Neural progenitor cell (in vitro differentiated cells): ENCODE results near the gene SPRR4. TPM values are rescaled to one million over a fixed set of nuclear protein-coding genes. Genes with fewer than 3 reads are reported as not detected.

Experiments used
- DNase-seq: peaks from one replicate; pipeline ENCODE4 v3.0.0-alpha.2; 2016; ENCODE audit warnings: low spot score
- H2AFZ ChIP-seq: fragments of 200-600 bp; sonication (generic); replicated peaks from 2 replicates; pipeline ENCODE4 v1.6.1; 2016; ENCODE audit warnings: antibody characterized with exemption
- H3F3A ChIP-seq: fragments of 200-600 bp; sonication (generic); 2 replicates; pipeline ENCODE4 v1.6.1; 2016; ENCODE audit warnings: antibody characterized with exemption, low read depth
- H3K27ac ChIP-seq: fragments of 200-600 bp; sonication (generic); 2 replicates; pipeline ENCODE4 v1.5.1; 2016; ENCODE audit warnings: mild to moderate bottlenecking
- H3K27me3 ChIP-seq: fragments of 200-600 bp; sonication (generic); 2 replicates; pipeline ENCODE4 v1.6.1; 2016; ENCODE audit warnings: mild to moderate bottlenecking, moderate library complexity
- H3K36me3 ChIP-seq: fragments of 200-600 bp; sonication (generic); 2 replicates; pipeline ENCODE4 v1.5.1; 2016
- H3K4me1 ChIP-seq: fragments of 200-600 bp; sonication (generic); 2 replicates; pipeline ENCODE4 v1.6.1; 2016; ENCODE audit warnings: mixed run types
- H3K4me2 ChIP-seq: fragments of 200-600 bp; sonication (generic); 2 replicates; pipeline ENCODE4 v1.6.1; 2016
- H3K4me3 ChIP-seq: fragments of 200-600 bp; sonication (generic); 2 replicates; pipeline ENCODE4 v1.5.1; 2016
- H3K79me2 ChIP-seq: fragments of 200-600 bp; sonication (generic); 2 replicates; pipeline ENCODE4 v1.6.1; 2016; ENCODE audit warnings: low read depth
- H3K9ac ChIP-seq: fragments of 200-600 bp; sonication (generic); 2 replicates; pipeline ENCODE4 v1.6.1; 2016
- H3K9me3 ChIP-seq: fragments of 200-600 bp; sonication (generic); 2 replicates; pipeline ENCODE4 v1.5.1; 2016; ENCODE audit warnings: low read depth
- H4K20me1 ChIP-seq: fragments of 200-600 bp; sonication (generic); 2 replicates; pipeline ENCODE4 v1.6.1; 2016; ENCODE audit warnings: low read depth
- H3K27ac Mint-ChIP-seq: 3 replicates; pipeline ENCODE4 v1.8.0; 2021; ENCODE audit warnings: mixed read lengths
- H3K27me3 Mint-ChIP-seq: 2 replicates; pipeline ENCODE4 v1.8.0; 2022; ENCODE audit warnings: low read depth, mild to moderate bottlenecking, inconsistent platforms, moderate library complexity, mixed read lengths; ENCODE audit not compliant: insufficient read depth
- H3K36me3 Mint-ChIP-seq: 3 replicates; pipeline ENCODE4 v1.8.0; 2021; ENCODE audit warnings: mixed read lengths
- H3K4me1 Mint-ChIP-seq: 3 replicates; pipeline ENCODE4 v1.8.0; 2021; ENCODE audit warnings: mixed read lengths
- H3K4me3 Mint-ChIP-seq: 3 replicates; pipeline ENCODE4 v1.8.0; 2021; ENCODE audit warnings: mild to moderate bottlenecking, moderate library complexity, mixed read lengths
- H3K9me3 Mint-ChIP-seq: 3 replicates; pipeline ENCODE4 v1.8.0; 2020; ENCODE audit warnings: mixed read lengths
- EZH2 ChIP-seq: fragments of 200-600 bp; sonication (generic); IDR thresholded peaks from 2 replicates; pipeline ENCODE4 v1.6.1; 2017; ENCODE audit warnings: antibody characterized with exemption, mild to moderate bottlenecking, moderate library complexity
- EZH2phosphoT487 ChIP-seq: fragments of 200-600 bp; sonication (generic); IDR thresholded peaks from 2 replicates; pipeline ENCODE4 v1.6.1; 2017; ENCODE audit warnings: antibody characterized with exemption
- total RNA-seq: library from RNA; depleted of rRNA; stranded (reverse); fragments of >200 nt; gene quantifications from 2 replicates; pipeline ENCODE4 v1.2.3, GENCODE V29; 2015; ENCODE audit warnings: low replicate concordance
- TF ChIP-seq, protein P1 (sequence below): fragments of 200-600 bp; sonication (generic); IDR thresholded peaks from 2 replicates; pipeline ENCODE4 v1.5.1; 2017; ENCODE audit warnings: antibody characterized with exemption, mild to moderate bottlenecking

The SPRR4 gene
- total RNA-seq, 1 donor from 2014 or later, result not detected

DNA sequence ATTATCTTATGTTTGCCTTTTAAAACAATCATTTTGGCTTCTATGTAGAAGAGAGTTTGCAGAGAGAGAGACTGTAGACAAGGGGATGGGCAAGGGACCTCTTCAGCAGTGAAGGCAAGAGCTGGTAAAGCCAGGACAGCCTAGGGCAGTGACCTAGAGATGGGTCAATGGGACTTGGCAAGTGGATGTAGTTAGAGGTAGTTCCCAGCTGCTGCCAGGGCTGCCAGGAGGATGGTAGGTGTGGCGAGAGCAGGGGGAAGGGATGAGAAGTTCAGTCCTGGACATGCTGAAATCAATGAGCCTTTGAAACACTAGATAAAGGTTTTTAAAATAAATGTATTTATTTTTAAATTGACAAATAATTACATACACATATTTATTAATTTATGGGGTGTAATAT, 29.8 kb upstream of the SPRR4 start:
- Histone ChIP-seq H4K20me1 (no peaks in the 10 kb centered on the region), H3F3A (no peaks in the 10 kb centered on the region), H3K9me3 (no peaks in the 10 kb centered on the region), H3K79me2 (no peaks in the 10 kb centered on the region), H3K27me3 (no peaks in the 10 kb centered on the region), H3K4me3 (no peak overlapping the region), H3K4me2 (no peak overlapping the region), H3K9ac (no peak overlapping the region), H3K36me3 (no peaks in the 10 kb centered on the region), H2AFZ (no peak overlapping the region), H3K27ac (no peak overlapping the region), H3K4me1 (no peaks in the 10 kb centered on the region)
- Mint-ChIP-seq H3K9me3 (no peaks in the 10 kb centered on the region), H3K4me3 (no peak overlapping the region), H3K4me1 (no peaks in the 10 kb centered on the region), H3K36me3 (no peaks in the 10 kb centered on the region), H3K27ac (no peak overlapping the region), H3K27me3 (peaks cover 2% of the 10 kb centered on the region)
- DNase-seq, result no peak
- TF ChIP-seq, protein P1, sequence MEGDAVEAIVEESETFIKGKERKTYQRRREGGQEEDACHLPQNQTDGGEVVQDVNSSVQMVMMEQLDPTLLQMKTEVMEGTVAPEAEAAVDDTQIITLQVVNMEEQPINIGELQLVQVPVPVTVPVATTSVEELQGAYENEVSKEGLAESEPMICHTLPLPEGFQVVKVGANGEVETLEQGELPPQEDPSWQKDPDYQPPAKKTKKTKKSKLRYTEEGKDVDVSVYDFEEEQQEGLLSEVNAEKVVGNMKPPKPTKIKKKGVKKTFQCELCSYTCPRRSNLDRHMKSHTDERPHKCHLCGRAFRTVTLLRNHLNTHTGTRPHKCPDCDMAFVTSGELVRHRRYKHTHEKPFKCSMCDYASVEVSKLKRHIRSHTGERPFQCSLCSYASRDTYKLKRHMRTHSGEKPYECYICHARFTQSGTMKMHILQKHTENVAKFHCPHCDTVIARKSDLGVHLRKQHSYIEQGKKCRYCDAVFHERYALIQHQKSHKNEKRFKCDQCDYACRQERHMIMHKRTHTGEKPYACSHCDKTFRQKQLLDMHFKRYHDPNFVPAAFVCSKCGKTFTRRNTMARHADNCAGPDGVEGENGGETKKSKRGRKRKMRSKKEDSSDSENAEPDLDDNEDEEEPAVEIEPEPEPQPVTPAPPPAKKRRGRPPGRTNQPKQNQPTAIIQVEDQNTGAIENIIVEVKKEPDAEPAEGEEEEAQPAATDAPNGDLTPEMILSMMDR, result no peak
- TF ChIP-seq EZH2 (no peak), EZH2phosphoT487 (no peak)

DNA sequence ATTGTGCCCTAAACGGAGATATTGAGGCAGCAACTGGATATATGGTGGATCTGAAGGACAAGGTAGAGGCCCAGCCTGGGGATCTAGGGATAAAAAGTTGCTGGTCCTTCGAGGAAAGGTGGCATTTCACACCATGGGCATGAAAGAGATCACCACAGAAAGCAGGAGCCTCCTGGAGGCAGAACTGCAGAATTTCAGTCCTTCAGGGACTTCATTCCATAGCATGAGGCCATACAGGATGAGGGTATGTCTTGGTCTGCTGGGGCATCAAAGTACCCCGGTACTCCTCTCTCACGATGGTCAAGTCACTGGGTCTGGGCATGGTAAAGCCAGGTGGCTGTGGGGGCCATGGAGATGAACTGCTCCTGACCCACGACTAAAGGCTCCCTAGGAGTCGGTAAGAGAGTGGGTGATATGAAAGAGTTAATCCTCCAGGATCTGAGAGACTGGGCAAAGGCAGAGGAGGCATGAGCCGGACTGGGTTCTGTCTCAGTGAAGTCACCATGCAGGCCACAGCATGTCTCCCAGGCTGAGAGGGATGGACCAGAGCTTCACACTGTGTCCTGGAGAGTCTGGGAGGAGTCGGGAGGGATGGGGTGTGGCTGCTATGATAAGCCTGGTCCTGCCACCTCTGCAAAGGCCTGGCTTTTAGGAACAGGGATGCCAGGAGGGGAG, 29.3 kb upstream of the SPRR4 start:
- Histone ChIP-seq H2AFZ (no peak overlapping the region), H3K9me3 (peaks cover 2% of the 10 kb centered on the region), H3K27ac (no peak overlapping the region), H3K27me3 (no peaks in the 10 kb centered on the region), H3K4me3 (no peak overlapping the region), H4K20me1 (no peaks in the 10 kb centered on the region), H3K9ac (no peak overlapping the region), H3F3A (no peaks in the 10 kb centered on the region), H3K79me2 (no peaks in the 10 kb centered on the region), H3K36me3 (no peaks in the 10 kb centered on the region), H3K4me1 (no peaks in the 10 kb centered on the region), H3K4me2 (no peak overlapping the region)
- H3K4me1 Mint-ChIP-seq, result no peaks in the 10 kb centered on the region
- H3K27me3 Mint-ChIP-seq, result peaks cover 2% of the 10 kb centered on the region
- no peak overlapping the region for H3K4me3 Mint-ChIP-seq
- no peaks in the 10 kb centered on the region for H3K9me3 Mint-ChIP-seq
- TF ChIP-seq, protein P1, result no peak
- TF ChIP-seq EZH2 (no peak), EZH2phosphoT487 (no peak)
- no peaks in the 10 kb centered on the region for H3K36me3 Mint-ChIP-seq
- no peak for DNase-seq
- H3K27ac Mint-ChIP-seq, result no peak overlapping the region

DNA sequence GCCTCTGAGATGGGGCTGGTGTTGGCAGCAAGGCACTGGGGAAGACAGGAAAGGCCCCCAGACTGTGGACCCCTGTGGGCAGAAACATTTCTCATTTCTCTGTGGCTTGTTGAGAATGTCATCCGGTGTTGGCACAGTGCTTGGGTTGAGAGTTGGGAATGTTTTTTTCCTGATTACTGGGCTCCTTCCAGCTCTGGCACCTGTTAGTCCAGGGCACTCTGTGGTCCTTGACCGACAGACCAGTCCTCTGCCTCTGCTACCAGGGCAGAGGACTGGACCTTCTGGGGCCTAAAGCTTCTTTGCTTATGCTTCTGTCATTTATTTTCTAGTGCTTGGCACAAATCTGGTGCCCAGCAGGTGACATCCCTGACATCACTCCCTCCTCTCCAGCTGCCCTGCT, 28.3 kb upstream of the SPRR4 start:
- Histone ChIP-seq H3K9me3 (peaks cover 2% of the 10 kb centered on the region), H3K4me3 (no peak overlapping the region), H3K9ac (no peak overlapping the region), H3K4me2 (no peak overlapping the region), H4K20me1 (no peaks in the 10 kb centered on the region), H3K79me2 (no peaks in the 10 kb centered on the region), H3K27ac (no peak overlapping the region), H3K27me3 (no peaks in the 10 kb centered on the region), H3F3A (no peaks in the 10 kb centered on the region), H2AFZ (no peak overlapping the region), H3K36me3 (no peaks in the 10 kb centered on the region), H3K4me1 (no peaks in the 10 kb centered on the region)
- Mint-ChIP-seq H3K4me1 (no peaks in the 10 kb centered on the region), H3K36me3 (no peaks in the 10 kb centered on the region), H3K27ac (no peak overlapping the region), H3K27me3 (peaks cover 2% of the 10 kb centered on the region), H3K4me3 (no peak overlapping the region), H3K9me3 (peaks cover 2% of the 10 kb centered on the region)
- no peak for DNase-seq
- TF ChIP-seq, protein P1, result no peak
- TF ChIP-seq EZH2phosphoT487 (no peak), EZH2 (no peak)
